HG03045 (cell line): ENCODE results near the gene EIF4E1B.

Experiments used
- ATAC-seq: cut with Tn5 transposase; IDR thresholded peaks from one replicate; pipeline ENCODE4 v1.9.1; 2021; ENCODE audit warnings: mild to moderate bottlenecking, moderate library complexity; ENCODE audit not compliant: unreplicated experiment

The EIF4E1B gene

GRCh38 chr5:176680226-176680563 lies 49.7 kb downstream of the EIF4E1B start:
- ATAC-seq = no peak

- ATAC-seq = no peak
These were observed 51.6 kb downstream of the EIF4E1B start for GRCh38 chr5:176682016-176682531.

- no peak for ATAC-seq
These were observed 54.5 kb downstream of the EIF4E1B start for GRCh38 chr5:176685010-176685409.

GRCh38 chr5:176687247-176687646 lies 56.8 kb downstream of the EIF4E1B start:
- ATAC-seq = no peak

GRCh38 chr5:176687881-176688280 lies 57.4 kb downstream of the EIF4E1B start:
- no peak for ATAC-seq

GRCh38 chr5:176690911-176691310 lies 60.4 kb downstream of the EIF4E1B start:
- ATAC-seq = no peak

- no peak for ATAC-seq
These were observed 61.0 kb downstream of the EIF4E1B start for GRCh38 chr5:176691524-176691923.

- no peak for ATAC-seq
These were observed 61.9 kb downstream of the EIF4E1B start for GRCh38 chr5:176692326-176692725.

GRCh38 chr5:176692839-176693476 lies 62.5 kb downstream of the EIF4E1B start:
- no peak for ATAC-seq

- ATAC-seq = no peak
These were observed 63.0 kb downstream of the EIF4E1B start for GRCh38 chr5:176693477-176693851.

GRCh38 chr5:176694146-176694545 lies 63.7 kb downstream of the EIF4E1B start:
- ATAC-seq = no peak

- no peak for ATAC-seq
These were observed 64.2 kb downstream of the EIF4E1B start for GRCh38 chr5:176694631-176695030.

- ATAC-seq = no peak
These were observed 64.6 kb downstream of the EIF4E1B start for GRCh38 chr5:176695073-176695472.
